Measurements from ENCODE around the gene LGR4.

Gene LGR4

DNA sequence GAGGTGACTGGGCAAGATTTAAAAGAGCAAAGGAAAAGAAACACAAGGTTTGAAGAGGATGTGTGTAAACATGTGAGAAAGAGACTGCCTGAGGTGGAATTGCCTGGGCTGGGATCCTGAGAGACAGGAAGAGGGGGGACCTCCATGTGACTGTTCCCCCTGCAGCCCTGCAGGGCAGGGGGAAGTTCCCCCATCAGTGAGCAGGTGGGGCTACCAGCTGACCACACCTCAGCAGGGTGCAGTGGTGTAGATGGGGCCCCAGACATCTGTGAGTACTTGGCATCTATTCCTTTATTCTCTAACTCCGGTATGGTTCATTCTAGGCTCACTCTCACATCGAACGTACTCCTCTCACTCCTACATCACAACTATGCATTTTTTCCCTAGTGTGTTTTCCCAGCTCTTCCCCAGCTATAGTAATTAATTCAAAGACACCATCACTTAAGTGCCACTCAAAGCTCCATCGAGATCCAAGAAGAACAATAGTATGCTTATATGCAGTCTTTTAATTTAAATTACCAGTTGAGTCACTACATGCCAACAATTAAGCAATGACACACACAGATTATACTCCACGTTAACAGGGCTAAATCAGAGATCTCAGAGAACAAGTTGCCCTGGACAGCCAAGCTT lies 42.7 kb downstream of the LGR4 start:
- TF ChIP-seq, protein P1, sequence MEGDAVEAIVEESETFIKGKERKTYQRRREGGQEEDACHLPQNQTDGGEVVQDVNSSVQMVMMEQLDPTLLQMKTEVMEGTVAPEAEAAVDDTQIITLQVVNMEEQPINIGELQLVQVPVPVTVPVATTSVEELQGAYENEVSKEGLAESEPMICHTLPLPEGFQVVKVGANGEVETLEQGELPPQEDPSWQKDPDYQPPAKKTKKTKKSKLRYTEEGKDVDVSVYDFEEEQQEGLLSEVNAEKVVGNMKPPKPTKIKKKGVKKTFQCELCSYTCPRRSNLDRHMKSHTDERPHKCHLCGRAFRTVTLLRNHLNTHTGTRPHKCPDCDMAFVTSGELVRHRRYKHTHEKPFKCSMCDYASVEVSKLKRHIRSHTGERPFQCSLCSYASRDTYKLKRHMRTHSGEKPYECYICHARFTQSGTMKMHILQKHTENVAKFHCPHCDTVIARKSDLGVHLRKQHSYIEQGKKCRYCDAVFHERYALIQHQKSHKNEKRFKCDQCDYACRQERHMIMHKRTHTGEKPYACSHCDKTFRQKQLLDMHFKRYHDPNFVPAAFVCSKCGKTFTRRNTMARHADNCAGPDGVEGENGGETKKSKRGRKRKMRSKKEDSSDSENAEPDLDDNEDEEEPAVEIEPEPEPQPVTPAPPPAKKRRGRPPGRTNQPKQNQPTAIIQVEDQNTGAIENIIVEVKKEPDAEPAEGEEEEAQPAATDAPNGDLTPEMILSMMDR (IDR thresholded peaks at IDR 0.05; ENCODE audit: control insufficient read depth, extremely low read depth, insufficient read depth), result no peak
- no peak for DNase-seq (ENCODE audit: low read depth)
- H3K4me3 ChIP-seq (ENCODE audit: low read depth, low read length), result no peak overlapping the region

DNA sequence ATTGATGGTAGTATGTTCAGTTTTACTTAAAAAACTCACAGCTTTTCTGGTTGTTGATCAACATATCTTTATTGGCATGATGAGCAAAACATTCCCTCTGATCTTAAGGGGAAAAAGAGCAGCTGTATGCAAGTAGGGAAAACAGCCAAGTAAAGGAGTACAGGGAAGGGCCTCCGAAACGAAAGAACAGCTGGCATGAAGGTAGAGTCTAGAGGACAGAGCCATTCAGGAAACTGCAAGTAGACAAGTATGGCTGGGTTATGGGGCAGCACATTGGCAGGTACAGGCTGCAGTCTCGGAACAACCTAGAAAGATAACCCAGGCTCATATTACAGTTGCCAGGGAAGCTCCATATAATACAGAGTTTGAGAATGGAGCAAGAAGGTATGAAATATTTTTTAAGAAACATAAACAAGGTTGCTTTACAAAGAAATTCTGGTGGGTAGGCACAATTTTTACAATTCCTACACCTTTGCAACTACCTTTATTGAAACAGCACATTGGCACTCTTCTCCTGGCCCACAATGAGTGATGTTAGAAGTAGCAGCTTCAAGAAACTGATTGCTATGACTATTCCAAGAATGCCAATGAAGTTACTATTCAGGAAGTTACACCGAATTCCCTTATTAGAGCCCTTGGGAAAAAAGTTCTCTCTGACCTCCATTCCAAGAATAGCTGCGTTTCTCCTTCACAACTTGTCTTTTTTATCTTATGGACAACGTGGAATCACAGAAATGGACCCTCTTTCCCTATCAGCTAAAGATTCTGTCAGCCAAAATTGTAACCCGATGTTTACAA lies 45.2 kb downstream of the LGR4 start:
- no peak for DNase-seq (ENCODE audit: low read depth)
- no peak overlapping the region for H3K4me3 ChIP-seq (ENCODE audit: low read depth, low read length)
- TF ChIP-seq, protein P1 (IDR thresholded peaks at IDR 0.05; ENCODE audit: control insufficient read depth, extremely low read depth, insufficient read depth), result no peak

DNA sequence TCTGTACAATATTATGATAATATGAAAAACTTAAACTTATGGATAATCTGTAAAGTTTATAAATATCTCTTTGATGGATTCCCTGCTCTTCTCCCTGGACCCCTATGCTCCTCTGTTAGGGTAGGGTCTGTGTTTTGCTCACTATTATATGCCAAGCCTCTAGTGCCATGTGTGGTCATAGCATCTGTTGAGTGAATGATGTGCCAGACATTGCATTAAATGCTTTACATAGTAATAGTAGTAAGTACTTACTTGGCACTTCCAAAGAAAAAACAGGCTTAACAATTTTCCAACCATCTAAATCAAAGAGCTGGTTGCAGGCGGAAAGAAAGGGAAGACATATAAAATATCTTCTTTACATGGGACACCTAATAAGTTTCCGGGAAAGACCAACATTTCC lies 46.8 kb downstream of the LGR4 start:
- TF ChIP-seq, protein P1 (IDR thresholded peaks at IDR 0.05; ENCODE audit: control insufficient read depth, extremely low read depth, insufficient read depth), result no peak
- H3K4me3 ChIP-seq (ENCODE audit: low read depth, low read length), result no peak overlapping the region
- no peak for DNase-seq (ENCODE audit: low read depth)

DNA sequence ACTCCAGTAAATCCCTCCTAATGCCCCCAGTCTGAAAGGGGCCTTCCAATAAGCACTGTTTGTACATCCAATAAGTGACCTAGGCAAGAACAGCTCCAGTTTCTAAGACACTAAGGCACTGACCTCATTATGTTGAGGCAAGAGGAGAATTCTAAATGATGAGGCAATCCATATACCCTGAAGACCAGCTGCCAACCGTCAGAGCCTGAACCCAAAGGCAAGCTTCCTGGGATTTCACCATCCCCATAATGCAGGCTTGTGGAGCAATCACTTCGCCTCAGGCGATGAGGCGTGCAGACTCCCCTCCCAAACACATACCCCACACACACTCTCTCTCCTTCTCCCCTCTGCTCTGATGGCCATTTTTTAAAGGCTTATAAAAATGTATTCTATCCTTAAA lies 49.5 kb downstream of the LGR4 start:
- no peak for DNase-seq (ENCODE audit: low read depth)
- no peak overlapping the region for H3K4me3 ChIP-seq (ENCODE audit: low read depth, low read length)
- TF ChIP-seq, protein P1 (IDR thresholded peaks at IDR 0.05; ENCODE audit: control insufficient read depth, extremely low read depth, insufficient read depth), result no peak

DNA sequence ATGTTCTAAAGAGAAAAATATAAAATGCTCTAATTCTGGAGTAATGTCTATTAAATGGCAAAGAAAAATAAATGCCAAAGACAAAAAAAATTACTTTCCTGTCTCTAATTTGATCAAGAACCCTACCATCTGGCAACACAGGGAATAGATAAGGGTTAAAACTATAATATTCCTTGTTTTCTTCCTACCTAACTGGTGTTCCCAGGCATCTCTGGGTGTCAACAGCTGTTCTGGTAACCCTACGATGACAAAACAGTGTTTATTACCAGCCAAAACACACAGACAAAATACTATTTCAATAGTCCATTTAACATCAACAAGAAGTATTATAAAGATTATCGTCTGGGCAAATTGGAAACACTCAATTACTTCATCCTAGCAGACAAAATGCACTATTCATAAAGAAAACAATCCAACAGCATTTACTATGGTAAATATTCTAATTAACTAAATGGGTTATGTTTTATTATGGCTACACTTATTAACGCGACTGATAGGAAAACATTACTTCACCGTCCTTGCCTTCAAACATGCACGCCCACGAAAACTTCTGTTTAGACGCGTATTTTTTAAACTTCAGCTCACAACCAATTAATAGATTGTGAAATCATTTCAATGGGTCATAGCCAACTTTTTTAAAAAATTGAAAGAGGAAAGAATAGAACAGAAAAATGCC lies 50.6 kb downstream of the LGR4 start:
- TF ChIP-seq, protein P1 (IDR thresholded peaks at IDR 0.05; ENCODE audit: control insufficient read depth, extremely low read depth, insufficient read depth), result no peak
- H3K4me3 ChIP-seq (ENCODE audit: low read depth, low read length), result no peak overlapping the region
- no peak for DNase-seq (ENCODE audit: low read depth)

DNA sequence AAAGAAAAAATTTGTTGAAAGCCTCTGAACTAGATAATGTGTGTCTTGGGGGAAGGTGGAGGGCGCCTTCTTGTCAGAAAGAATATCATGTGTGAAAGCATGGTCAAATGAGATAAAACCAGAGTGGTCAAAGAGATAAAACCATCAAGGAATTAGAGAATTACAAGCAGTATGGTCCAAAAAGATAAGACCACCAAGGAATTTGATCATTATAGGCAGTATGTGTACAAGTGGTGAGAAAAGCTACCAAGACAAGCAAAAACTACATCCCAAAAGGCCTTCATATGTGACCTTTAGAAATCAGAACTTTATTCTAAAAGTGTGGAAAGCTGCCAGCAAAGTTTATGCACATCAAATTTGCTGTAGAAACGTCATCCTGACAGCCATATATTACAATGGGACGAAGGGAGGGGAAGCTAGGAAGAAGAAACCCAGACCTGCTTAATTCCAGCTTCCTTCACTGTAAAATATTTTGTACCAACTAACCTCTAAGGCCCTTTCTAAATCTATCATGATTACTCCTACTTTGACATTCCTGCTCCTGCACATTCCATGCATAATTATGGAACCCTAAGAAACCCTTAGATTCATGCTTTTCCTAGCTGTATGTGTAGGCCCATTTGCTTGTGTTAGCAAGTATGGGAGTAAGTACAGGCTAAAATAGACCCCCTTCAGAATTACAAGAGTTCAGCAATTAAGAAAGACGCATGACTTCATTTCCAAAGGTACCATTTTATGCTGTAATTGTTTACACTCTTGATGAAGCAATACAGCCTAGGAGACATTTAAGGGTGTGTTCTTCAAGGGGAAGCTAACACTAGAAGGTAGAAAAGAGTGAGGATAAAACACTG lies 51.6 kb downstream of the LGR4 start:
- no peak for DNase-seq (ENCODE audit: low read depth)
- no peak overlapping the region for H3K4me3 ChIP-seq (ENCODE audit: low read depth, low read length)
- TF ChIP-seq, protein P1 (IDR thresholded peaks at IDR 0.05; ENCODE audit: control insufficient read depth, extremely low read depth, insufficient read depth), result no peak

All from LNCaP clone FGC (cell line).